ENCODE measurements around the gene HUWE1. TPM values are rescaled to one million over a fixed set of nuclear protein-coding genes. Genes with fewer than 3 reads are reported as not detected.

The HUWE1 gene
- total and polyA plus RNA-seq, 2 donors (not counting 1 experiment from before 2014, with no cell fraction given): 52.8 to 146 TPM

GRCh38 chrX:53677286-53677685 is 9.2 kb downstream of the HUWE1 start:
- DNase-seq (ENCODE audit: low read depth in 2 of 2): no peak
- H3K4me2 ChIP-seq (ENCODE audit: extremely low read depth, insufficient read depth, low read length): no peak overlapping the region
- H3K27me3 ChIP-seq (ENCODE audit: control insufficient read depth, insufficient read depth, low read length): no peaks in the 10 kb centered on the region
- no peaks in the 10 kb centered on the region for H3K4me1 ChIP-seq (ENCODE audit: control insufficient read depth, extremely low read depth, insufficient read depth, low read length)
- H4K20me1 ChIP-seq (ENCODE audit: control insufficient read depth, extremely low read depth, insufficient read depth, low read length): no peaks in the 10 kb centered on the region
- H3K9me3 ChIP-seq (ENCODE audit: control insufficient read depth, insufficient read depth, low read depth, low read length): no peaks in the 10 kb centered on the region
- no peak overlapping the region for H3K4me3 ChIP-seq (replicated peaks in 1 of 4; ENCODE audit: control extremely low read depth in 1 of 4, insufficient read depth in 1 of 4, low read depth in 3 of 4, low read length in 4 of 4)
- TF ChIP-seq CTCF (conservative IDR thresholded peaks at IDR 0.05 in 1 of 2, IDR thresholded peaks at IDR 0.05 in 1 of 2; ENCODE audit: low read depth in 1 of 2, low read length in 2 of 2): no peak
- no peak for TF ChIP-seq EZH2 (IDR thresholded peaks at IDR 0.05; ENCODE audit: low read length, missing control alignments)
- H3K36me3 ChIP-seq (ENCODE audit: control insufficient read depth, insufficient read depth, low read length): no peaks in the 10 kb centered on the region
- H3K9ac ChIP-seq (ENCODE audit: insufficient read depth, low read length): no peak overlapping the region
- H3K27ac ChIP-seq (ENCODE audit: insufficient read depth, low read length): no peak overlapping the region
- no peak overlapping the region for H2AFZ ChIP-seq (ENCODE audit: low read length)
- peaks cover 78% of the 10 kb centered on the region for H3K79me2 ChIP-seq (ENCODE audit: control insufficient read depth, insufficient read depth, low read length)

- H3K9ac ChIP-seq (ENCODE audit: insufficient read depth, low read length): no peak overlapping the region
- H3K27me3 ChIP-seq (ENCODE audit: control insufficient read depth, insufficient read depth, low read length): no peaks in the 10 kb centered on the region
- no peak overlapping the region for H2AFZ ChIP-seq (ENCODE audit: low read length)
Observed at GRCh38 chrX:53674581-53674980, 11.9 kb downstream of the HUWE1 start.

GRCh38 chrX:53669258-53669657 is 17.3 kb downstream of the HUWE1 start:
- peaks cover 50% of the 10 kb centered on the region for H3K79me2 ChIP-seq (ENCODE audit: control insufficient read depth, insufficient read depth, low read length)
- no peak overlapping the region for H3K4me3 ChIP-seq (replicated peaks in 1 of 4; ENCODE audit: control extremely low read depth in 1 of 4, insufficient read depth in 1 of 4, low read depth in 3 of 4, low read length in 4 of 4)
- TF ChIP-seq CTCF (conservative IDR thresholded peaks at IDR 0.05 in 1 of 2, IDR thresholded peaks at IDR 0.05 in 1 of 2; ENCODE audit: low read depth in 1 of 2, low read length in 2 of 2) (no peak), EZH2 (IDR thresholded peaks at IDR 0.05; ENCODE audit: low read length, missing control alignments) (no peak)
- H3K27ac ChIP-seq (ENCODE audit: insufficient read depth, low read length): no peak overlapping the region
- H4K20me1 ChIP-seq (ENCODE audit: control insufficient read depth, extremely low read depth, insufficient read depth, low read length): peaks cover 1% of the 10 kb centered on the region
- H3K36me3 ChIP-seq (ENCODE audit: control insufficient read depth, insufficient read depth, low read length): no peaks in the 10 kb centered on the region
- H3K9me3 ChIP-seq (ENCODE audit: control insufficient read depth, insufficient read depth, low read depth, low read length): no peaks in the 10 kb centered on the region
- H3K9ac ChIP-seq (ENCODE audit: insufficient read depth, low read length): no peak overlapping the region
- H3K4me2 ChIP-seq (ENCODE audit: extremely low read depth, insufficient read depth, low read length): no peak overlapping the region
- no peak for DNase-seq (ENCODE audit: low read depth in 2 of 2)
- H3K27me3 ChIP-seq (ENCODE audit: control insufficient read depth, insufficient read depth, low read length): no peaks in the 10 kb centered on the region
- no peaks in the 10 kb centered on the region for H3K4me1 ChIP-seq (ENCODE audit: control insufficient read depth, extremely low read depth, insufficient read depth, low read length)
- H2AFZ ChIP-seq (ENCODE audit: low read length): no peak overlapping the region

More at GRCh38 chrX:53674581-53674980, 11.9 kb downstream of the HUWE1 start:
- peaks cover 61% of the 10 kb centered on the region for H3K79me2 ChIP-seq (ENCODE audit: control insufficient read depth, insufficient read depth, low read length)
- TF ChIP-seq EZH2 (IDR thresholded peaks at IDR 0.05; ENCODE audit: low read length, missing control alignments) (no peak), CTCF (conservative IDR thresholded peaks at IDR 0.05 in 1 of 2, IDR thresholded peaks at IDR 0.05 in 1 of 2; ENCODE audit: low read depth in 1 of 2, low read length in 2 of 2) (no peak)
- DNase-seq (ENCODE audit: low read depth in 2 of 2): peak in 1 of 2 donors; percentile 32
- no peaks in the 10 kb centered on the region for H3K4me1 ChIP-seq (ENCODE audit: control insufficient read depth, extremely low read depth, insufficient read depth, low read length)
- H3K9me3 ChIP-seq (ENCODE audit: control insufficient read depth, insufficient read depth, low read depth, low read length): no peaks in the 10 kb centered on the region
- H3K4me3 ChIP-seq (replicated peaks in 1 of 4; ENCODE audit: control extremely low read depth in 1 of 4, insufficient read depth in 1 of 4, low read depth in 3 of 4, low read length in 4 of 4): no peak overlapping the region
- H3K27ac ChIP-seq (ENCODE audit: insufficient read depth, low read length): no peak overlapping the region
- no peaks in the 10 kb centered on the region for H4K20me1 ChIP-seq (ENCODE audit: control insufficient read depth, extremely low read depth, insufficient read depth, low read length)
- H3K36me3 ChIP-seq (ENCODE audit: control insufficient read depth, insufficient read depth, low read length): no peaks in the 10 kb centered on the region
- no peak overlapping the region for H3K4me2 ChIP-seq (ENCODE audit: extremely low read depth, insufficient read depth, low read length)

Data from fibroblast of lung (primary cell).